Measurements from ENCODE around the gene EPHA3. TPM values are rescaled to one million over a fixed set of nuclear protein-coding genes. Genes with fewer than 3 reads are reported as not detected.

Gene EPHA3
- total RNA-seq, 4 donors from 2014 or later, result 0.85 to 1.4 (median 0.96) TPM

GRCh38 chr3:89270201-89270600 lies 162.8 kb downstream of the EPHA3 start:
- H3K9me3 ChIP-seq, result no peaks in the 10 kb centered on the region
- H3K36me3 ChIP-seq, result no peaks in the 10 kb centered on the region
- no peak overlapping the region for H3K27ac ChIP-seq
- 82% methylated on average over 1 of the region's 1 CpG for WGBS
- no peak for DNase-seq (ENCODE audit: low spot score in 2 of 2)
- H3K4me1 ChIP-seq, result no peaks in the 10 kb centered on the region
- TF ChIP-seq CTCF (IDR thresholded peaks at IDR 0.05) (no peak), POLR2AphosphoS5 (IDR thresholded peaks at IDR 0.05) (no peak), EP300 (IDR thresholded peaks at IDR 0.05) (no peak), POLR2A (IDR thresholded peaks at IDR 0.05) (no peak)
- no peak overlapping the region for H3K4me3 ChIP-seq
- no peaks in the 10 kb centered on the region for H3K27me3 ChIP-seq

GRCh38 chr3:89275001-89275400 lies 167.6 kb downstream of the EPHA3 start:
- Histone ChIP-seq H3K9me3 (no peaks in the 10 kb centered on the region), H3K36me3 (no peaks in the 10 kb centered on the region), H3K4me3 (no peak overlapping the region), H3K4me1 (no peaks in the 10 kb centered on the region), H3K27me3 (no peaks in the 10 kb centered on the region), H3K27ac (no peak overlapping the region)
- 94% methylated on average over 5 of the region's 5 CpGs for WGBS
- DNase-seq (ENCODE audit: low spot score in 2 of 2), result no peak
- TF ChIP-seq POLR2A (IDR thresholded peaks at IDR 0.05) (no peak), CTCF (IDR thresholded peaks at IDR 0.05) (no peak), POLR2AphosphoS5 (IDR thresholded peaks at IDR 0.05) (no peak), EP300 (IDR thresholded peaks at IDR 0.05) (no peak)

- Histone ChIP-seq H3K27ac (no peak overlapping the region), H3K4me3 (no peak overlapping the region), H3K27me3 (no peaks in the 10 kb centered on the region), H3K4me1 (no peaks in the 10 kb centered on the region), H3K36me3 (no peaks in the 10 kb centered on the region), H3K9me3 (no peaks in the 10 kb centered on the region)
- no peak for DNase-seq (ENCODE audit: low spot score in 2 of 2)
- TF ChIP-seq POLR2AphosphoS5 (IDR thresholded peaks at IDR 0.05) (no peak), EP300 (IDR thresholded peaks at IDR 0.05) (no peak), POLR2A (IDR thresholded peaks at IDR 0.05) (no peak), CTCF (IDR thresholded peaks at IDR 0.05) (no peak)
Observed at GRCh38 chr3:89276116-89276515, 168.7 kb downstream of the EPHA3 start.

GRCh38 chr3:89278302-89279025 lies 171.0 kb downstream of the EPHA3 start:
- DNase-seq (ENCODE audit: low spot score in 2 of 2), result no peak
- Histone ChIP-seq H3K27me3 (no peaks in the 10 kb centered on the region), H3K36me3 (no peaks in the 10 kb centered on the region), H3K4me3 (no peak overlapping the region), H3K4me1 (no peaks in the 10 kb centered on the region), H3K27ac (no peak overlapping the region), H3K9me3 (no peaks in the 10 kb centered on the region)
- TF ChIP-seq POLR2A (IDR thresholded peaks at IDR 0.05) (no peak), POLR2AphosphoS5 (IDR thresholded peaks at IDR 0.05) (no peak), CTCF (IDR thresholded peaks at IDR 0.05) (no peak), EP300 (IDR thresholded peaks at IDR 0.05) (no peak)
- 76% methylated on average over 9 of the region's 9 CpGs for WGBS

GRCh38 chr3:89280301-89280700 lies 172.9 kb downstream of the EPHA3 start:
- H3K36me3 ChIP-seq, result no peaks in the 10 kb centered on the region
- no peaks in the 10 kb centered on the region for H3K4me1 ChIP-seq
- DNase-seq (ENCODE audit: low spot score in 2 of 2), result no peak
- WGBS, result 79% methylated on average over 2 of the region's 2 CpGs
- no peak overlapping the region for H3K27ac ChIP-seq
- no peak for TF ChIP-seq POLR2A (IDR thresholded peaks at IDR 0.05)
- no peak for TF ChIP-seq POLR2AphosphoS5 (IDR thresholded peaks at IDR 0.05)
- TF ChIP-seq EP300 (IDR thresholded peaks at IDR 0.05), result no peak
- TF ChIP-seq CTCF (IDR thresholded peaks at IDR 0.05), result no peak
- no peaks in the 10 kb centered on the region for H3K9me3 ChIP-seq
- no peaks in the 10 kb centered on the region for H3K27me3 ChIP-seq
- no peak overlapping the region for H3K4me3 ChIP-seq

All from suprapubic skin (tissue), 4 donors.